PC-3 (cell line): ENCODE results near the gene ANOS1.

ENCODE experiments used
- EZH2 ChIP-seq: fragments of 300-600 bp; sonication (generic); IDR thresholded peaks from one replicate; pipeline ENCODE4 v1.6.1; 2017; ENCODE audit warnings: antibody characterized with exemption, mild to moderate bottlenecking, low read length; ENCODE audit not compliant: unreplicated experiment
- EZH2phosphoT487 ChIP-seq: fragments of 300-600 bp; sonication (generic); IDR thresholded peaks from 2 replicates; pipeline ENCODE4 v1.6.1; 2018; ENCODE audit warnings: mild to moderate bottlenecking, antibody characterized with exemption, low read length, borderline replicate concordance
- TF ChIP-seq, protein P1 (sequence below): fragments of 300-600 bp; sonication (generic); conservative IDR thresholded peaks from 2 replicates; pipeline ENCODE4 v1.5.1; 2017; ENCODE audit warnings: antibody characterized with exemption, low read depth, mild to moderate bottlenecking, low read length

DNA sequence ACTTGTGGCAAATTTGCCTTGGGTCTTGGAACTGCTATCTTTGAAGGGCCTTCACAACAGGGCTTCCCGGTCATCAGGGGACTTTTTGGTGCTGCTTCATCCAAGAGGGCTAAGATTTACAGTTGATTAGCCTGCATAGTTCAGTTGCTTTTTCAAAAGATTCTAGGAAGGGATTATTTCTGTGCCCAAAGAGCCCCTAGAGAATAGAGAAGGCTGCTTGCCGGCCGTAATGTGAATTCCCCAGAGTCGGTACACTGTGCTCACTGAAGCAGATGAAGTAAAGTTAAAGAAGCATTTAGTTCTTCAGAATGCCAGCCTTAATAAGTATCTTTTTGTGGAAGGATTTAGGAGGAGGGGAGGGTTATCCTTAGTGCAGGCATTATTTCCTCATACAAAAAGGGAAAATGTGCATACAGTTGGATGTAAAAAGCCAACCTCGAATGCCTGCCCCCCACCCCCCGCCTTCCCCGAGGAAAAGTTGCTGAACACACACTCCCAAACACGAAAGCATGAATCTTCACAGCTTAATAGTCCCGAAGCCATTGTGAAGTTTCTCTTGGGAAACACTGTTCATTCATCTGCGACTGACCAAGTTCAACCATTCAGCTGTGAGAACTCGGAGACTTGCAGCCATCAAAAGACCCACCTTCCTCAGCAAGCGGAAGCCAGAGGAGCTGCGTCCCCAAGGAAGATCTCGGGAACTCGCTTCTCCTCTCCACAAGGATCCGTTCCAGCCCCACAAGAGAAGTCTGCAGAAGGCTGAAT, 47.6 kb downstream of the ANOS1 start:
- TF ChIP-seq, protein P1, sequence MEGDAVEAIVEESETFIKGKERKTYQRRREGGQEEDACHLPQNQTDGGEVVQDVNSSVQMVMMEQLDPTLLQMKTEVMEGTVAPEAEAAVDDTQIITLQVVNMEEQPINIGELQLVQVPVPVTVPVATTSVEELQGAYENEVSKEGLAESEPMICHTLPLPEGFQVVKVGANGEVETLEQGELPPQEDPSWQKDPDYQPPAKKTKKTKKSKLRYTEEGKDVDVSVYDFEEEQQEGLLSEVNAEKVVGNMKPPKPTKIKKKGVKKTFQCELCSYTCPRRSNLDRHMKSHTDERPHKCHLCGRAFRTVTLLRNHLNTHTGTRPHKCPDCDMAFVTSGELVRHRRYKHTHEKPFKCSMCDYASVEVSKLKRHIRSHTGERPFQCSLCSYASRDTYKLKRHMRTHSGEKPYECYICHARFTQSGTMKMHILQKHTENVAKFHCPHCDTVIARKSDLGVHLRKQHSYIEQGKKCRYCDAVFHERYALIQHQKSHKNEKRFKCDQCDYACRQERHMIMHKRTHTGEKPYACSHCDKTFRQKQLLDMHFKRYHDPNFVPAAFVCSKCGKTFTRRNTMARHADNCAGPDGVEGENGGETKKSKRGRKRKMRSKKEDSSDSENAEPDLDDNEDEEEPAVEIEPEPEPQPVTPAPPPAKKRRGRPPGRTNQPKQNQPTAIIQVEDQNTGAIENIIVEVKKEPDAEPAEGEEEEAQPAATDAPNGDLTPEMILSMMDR, result no peak
- TF ChIP-seq EZH2 (no peak), EZH2phosphoT487 (no peak)
